Left cardiac atrium (tissue), 4 donors: ENCODE data around the gene MMP3. TPM values are rescaled to one million over a fixed set of nuclear protein-coding genes. Genes with fewer than 3 reads are reported as not detected.

Experiments
- ATAC-seq, 2 donors: fragments of 200-7000 bp; cut with Tn5 transposase; one replicate each; pipeline ENCODE4 v1.9.1; 2020; ENCODE audit warnings: mild to moderate bottlenecking in 2 of 2, moderate library complexity in 2 of 2
- DNase-seq: peaks from one replicate; pipeline ENCODE4 v3.0.0-alpha.2; 2020
- intact Hi-C, 2 donors: fragments of 100-400 bp; cut with DNase I; formaldehyde crosslinking; loops; one replicate each; pipeline versions ENCODE4 v1.14.1 to v1.15.1; 2022 to 2023
- total RNA-seq, 2 donors: library from RNA; stranded (reverse); fragmentation: NEBNext Ultra II Directional; extraction: Animal tissue kit (Norgen Biotek cat#: 25700); gene quantifications; one replicate each; pipeline ENCODE4 v1.2.1, GENCODE V29; 2021
- donor health status: DM: no; HTN: yes; CAD: no.
- donor health status: DM: no; HTN: yes; CAD: no; lungs with severe emphysema.
- donor health status: DM: yes; HTN: yes; CAD: no.
- donor health status: Dilated cardiomyopathy.

The MMP3 gene
- total RNA-seq, 2 donors from 2014 or later = not detected

GRCh38 chr11:102798012-102798746 is 45.2 kb downstream of the MMP3 start, which contains the start of gene MMP1:
TSS of gene MMP1 (minus strand) at chr11:102798160. CDS start at chr11:102798092, 68 bp downstream.
- ATAC-seq (no peak), DNase-seq (no peak)

GRCh38 chr11:102794382-102794781 is 49.0 kb downstream of the MMP3 start:
- intact Hi-C loops = no loop called here
- DNase-seq (no peak), ATAC-seq (no peak)

More at GRCh38 chr11:102798012-102798746, 45.2 kb downstream of the MMP3 start, which contains the start of gene MMP1:
- intact Hi-C loops = no loop called here

GRCh38 chr11:102793677-102794290 is 49.6 kb downstream of the MMP3 start:
- ATAC-seq = no peak
- no peak for DNase-seq
- intact Hi-C loops = no loop called here

- DNase-seq (no peak), ATAC-seq (no peak)
- intact Hi-C loops = no loop called here
These were observed 50.8 kb downstream of the MMP3 start for GRCh38 chr11:102792604-102793003.

- ATAC-seq = no peak
- DNase-seq = no peak
- intact Hi-C loops = no loop called here
These were observed 52.0 kb downstream of the MMP3 start for GRCh38 chr11:102791271-102792036.

- intact Hi-C loops = no loop called here
- no peak for DNase-seq
- no peak for ATAC-seq
These were observed 54.9 kb downstream of the MMP3 start for GRCh38 chr11:102788334-102788995.

Other genes with a start within 250 kb of the MMP3 start
- gene MMP20, start 218.3 kb downstream of the MMP3 start, total RNA-seq = not detected
- not detected for gene MMP27, start 137.8 kb downstream of the MMP3 start, total RNA-seq
- gene MMP8, start 118.7 kb downstream of the MMP3 start, total RNA-seq = under 1 TPM in 1 of 2 donors, not detected in 1; 0.37 TPM
- not detected for gene MMP10, start 63.0 kb downstream of the MMP3 start, total RNA-seq
- under 1 TPM; 0.15 to 0.21 TPM for gene MMP1, start 45.4 kb downstream of the MMP3 start, total RNA-seq
- not detected for gene MMP12, start 31.4 kb upstream of the MMP3 start, total RNA-seq
- gene MMP13, start 112.1 kb upstream of the MMP3 start, total RNA-seq = not detected
- 10 to 100 TPM; 18.5 to 25.4 TPM for gene DCUN1D5, start 248.6 kb upstream of the MMP3 start, total RNA-seq